HG02840 (cell line): ENCODE results near the gene LINC01488.

Experiments
- ATAC-seq: cut with Tn5 transposase; IDR thresholded peaks from one replicate; pipeline ENCODE4 v1.9.1; 2021; ENCODE audit warnings: mild to moderate bottlenecking, moderate library complexity, moderate number of reproducible peaks; ENCODE audit not compliant: unreplicated experiment, low FRiP score

LINC01488 gene

DNA sequence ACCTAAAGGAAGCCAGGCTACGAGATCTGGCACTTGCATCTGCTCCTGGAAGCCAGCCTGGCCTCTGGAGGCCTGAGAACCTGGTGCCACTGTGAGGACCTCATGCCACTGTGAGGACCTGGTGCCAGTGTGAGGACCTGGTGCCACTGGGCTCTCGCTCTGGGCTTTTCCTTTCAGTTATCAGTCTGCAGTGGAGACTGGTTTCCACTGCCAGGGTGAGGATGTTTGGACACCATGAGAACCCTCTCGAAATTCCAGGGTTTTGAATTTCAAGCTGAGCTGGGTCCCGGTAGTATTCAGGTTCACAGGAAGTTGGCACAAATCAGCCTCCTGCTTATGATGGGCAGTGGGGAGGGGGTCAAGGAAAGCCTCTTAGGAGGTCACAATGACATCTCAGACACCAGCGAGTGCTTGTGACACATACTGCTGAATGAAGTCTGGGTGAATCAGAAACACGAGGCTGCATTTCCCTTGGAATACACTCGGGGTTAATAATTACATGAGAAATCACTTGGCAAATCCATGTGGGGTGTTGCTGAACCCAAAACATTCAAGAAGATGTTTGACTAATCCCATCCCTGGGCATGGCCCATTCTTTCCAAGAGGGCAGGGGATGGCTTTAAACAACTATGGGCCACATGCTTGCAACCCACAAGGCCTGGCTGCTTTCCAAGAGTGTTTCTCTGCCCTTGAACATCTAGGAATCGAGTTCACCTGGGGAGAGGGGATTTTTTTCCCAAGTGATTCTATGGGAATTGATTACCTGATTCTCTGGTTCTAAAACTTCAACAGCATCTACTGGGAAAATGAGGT lies 60.2 kb downstream of the LINC01488 start:
- ATAC-seq: no peak

DNA sequence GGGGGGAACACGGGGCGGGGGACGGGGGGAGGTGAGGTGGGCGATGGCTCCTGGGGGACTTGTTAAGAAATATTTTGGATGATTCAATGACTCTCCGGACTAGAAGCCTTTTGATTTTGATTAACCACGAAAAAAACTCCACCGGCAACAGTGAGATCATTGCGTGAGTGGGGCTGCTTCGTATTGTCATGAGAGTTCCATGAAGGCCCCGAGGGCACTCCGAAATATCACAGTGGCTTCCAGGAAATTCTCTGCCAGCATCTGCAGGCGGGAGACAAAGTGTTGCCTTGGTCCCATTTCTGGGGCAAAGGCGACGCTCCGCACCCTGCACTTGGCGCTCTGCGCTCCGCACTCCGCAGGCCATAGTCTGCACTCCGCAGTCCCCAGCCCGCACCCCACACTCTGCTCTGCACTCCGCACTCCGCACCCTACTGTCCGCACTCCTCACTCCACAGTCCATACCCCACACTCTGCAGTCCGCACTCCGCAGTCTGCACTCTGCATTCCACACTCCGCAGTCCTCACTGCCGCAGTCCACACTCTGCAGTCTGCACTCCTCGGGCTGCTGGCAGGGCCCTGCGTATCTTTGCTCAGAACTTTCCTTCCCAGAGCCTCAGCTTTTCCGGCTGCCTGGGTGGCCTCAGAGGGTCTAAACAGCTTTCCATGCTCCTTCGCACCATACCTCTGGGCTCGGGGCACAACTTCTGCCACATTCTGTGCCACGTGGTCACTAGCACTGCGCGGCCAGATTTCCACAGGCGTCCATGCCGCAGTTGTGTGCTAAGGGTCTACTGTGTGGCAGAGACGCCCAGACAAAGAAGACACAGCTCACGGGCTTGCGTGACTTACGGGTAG lies 61.1 kb downstream of the LINC01488 start:
- ATAC-seq: no peak
